H1 (cell line): ENCODE measurements around the gene RAB3C.

ENCODE experiments used
- ATF2 ChIP-seq: IDR thresholded peaks from 2 replicates; pipeline ENCODE4 v1.6.1; 2012; ENCODE audit warnings: low read length, inconsistent platforms
- BCL11A ChIP-seq, 2 experiments: IDR thresholded peaks; one replicate each; pipeline ENCODE4 v1.6.1; 2011; ENCODE audit warnings: low read depth in 2 of 2, low read length in 2 of 2, mild to moderate bottlenecking in 2 of 2
- CBX5 ChIP-seq: fragments of 300-800, 300-1000 bp; sonication (generic); IDR thresholded peaks from 2 replicates; pipeline ENCODE4 v1.7.1; 2016; ENCODE audit warnings: antibody characterized with exemption, low read length, low read depth
- EZH2 ChIP-seq: fragments of 200-600 bp; sonication (generic); IDR thresholded peaks from 2 replicates; pipeline ENCODE4 v1.7.1; 2012; ENCODE audit warnings: low read depth, mild to moderate bottlenecking, moderate library complexity, low read length, inconsistent platforms; ENCODE audit not compliant: severe bottlenecking
- JUND ChIP-seq: IDR thresholded peaks from 2 replicates; pipeline ENCODE4 v1.6.1; 2011; ENCODE audit warnings: mild to moderate bottlenecking, improper control_type of control experiment, low read length
- POLR2AphosphoS5 ChIP-seq: IDR thresholded peaks from 2 replicates; pipeline ENCODE4 v1.6.1; 2011; ENCODE audit warnings: low read depth, low read length
- SIN3A ChIP-seq, 2 experiments: IDR thresholded peaks in 1 of 2; conservative IDR thresholded peaks in 1 of 2; 2 replicates each; pipeline ENCODE4 v1.6.1; 2011 to 2012; ENCODE audit warnings: low read length in 2 of 2, improper control_type of control experiment in 1 of 2, low read depth in 1 of 2, mild to moderate bottlenecking in 1 of 2
- TAF1 ChIP-seq: IDR thresholded peaks from 2 replicates; pipeline ENCODE4 v1.6.1; 2011; ENCODE audit warnings: mild to moderate bottlenecking, low read depth, low read length
- USF2 ChIP-seq: IDR thresholded peaks from 2 replicates; pipeline ENCODE4 v1.6.1; 2011; ENCODE audit warnings: low read length, improper control_type of control experiment
- TF ChIP-seq, protein P1 (sequence below), 3 experiments: IDR thresholded peaks; 1 replicate in 2 of 3; 2 replicates in 1 of 3; pipeline versions ENCODE4 v1.5.1 to v1.6.1; 2011; ENCODE audit warnings: low read length in 3 of 3, mild to moderate bottlenecking in 3 of 3, inconsistent platforms in 2 of 3, low read depth in 1 of 3, moderate library complexity in 1 of 3; ENCODE audit not compliant: insufficient read depth in 1 of 3; ENCODE audit errors: control extremely low read depth in 1 of 3

- TF ChIP-seq USF2 (no peak), TAF1 (no peak), POLR2AphosphoS5 (no peak), SIN3A (conservative IDR thresholded peaks at IDR 0.05 in 1 of 2, IDR thresholded peaks at IDR 0.05 in 1 of 2; ENCODE audit: low read depth in 1 of 2, low read length in 2 of 2) (no peak), BCL11A (IDR thresholded peaks at IDR 0.05; ENCODE audit: low read depth in 2 of 2, low read length in 2 of 2) (no peak), JUND (no peak), ATF2 (no peak), CBX5 (no peak), EZH2 (no peak)
- TF ChIP-seq, protein P1, sequence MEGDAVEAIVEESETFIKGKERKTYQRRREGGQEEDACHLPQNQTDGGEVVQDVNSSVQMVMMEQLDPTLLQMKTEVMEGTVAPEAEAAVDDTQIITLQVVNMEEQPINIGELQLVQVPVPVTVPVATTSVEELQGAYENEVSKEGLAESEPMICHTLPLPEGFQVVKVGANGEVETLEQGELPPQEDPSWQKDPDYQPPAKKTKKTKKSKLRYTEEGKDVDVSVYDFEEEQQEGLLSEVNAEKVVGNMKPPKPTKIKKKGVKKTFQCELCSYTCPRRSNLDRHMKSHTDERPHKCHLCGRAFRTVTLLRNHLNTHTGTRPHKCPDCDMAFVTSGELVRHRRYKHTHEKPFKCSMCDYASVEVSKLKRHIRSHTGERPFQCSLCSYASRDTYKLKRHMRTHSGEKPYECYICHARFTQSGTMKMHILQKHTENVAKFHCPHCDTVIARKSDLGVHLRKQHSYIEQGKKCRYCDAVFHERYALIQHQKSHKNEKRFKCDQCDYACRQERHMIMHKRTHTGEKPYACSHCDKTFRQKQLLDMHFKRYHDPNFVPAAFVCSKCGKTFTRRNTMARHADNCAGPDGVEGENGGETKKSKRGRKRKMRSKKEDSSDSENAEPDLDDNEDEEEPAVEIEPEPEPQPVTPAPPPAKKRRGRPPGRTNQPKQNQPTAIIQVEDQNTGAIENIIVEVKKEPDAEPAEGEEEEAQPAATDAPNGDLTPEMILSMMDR (IDR thresholded peaks at IDR 0.05; ENCODE audit: control extremely low read depth in 1 of 3, insufficient read depth in 1 of 3, low read depth in 1 of 3, low read length in 3 of 3) = no peak
These were observed 163.4 kb downstream of the RAB3C start for GRCh38 chr5:58746321-58746720.
